Measurements from ENCODE around the gene THADA.
"Not testable (repeated sequence)": the region's sequence is repeated elsewhere in the genome, so short reads cannot be mapped to it uniquely, and the experiment has no call there.

THADA gene

GRCh38 chr2:43298500-43298899, 297.3 kb downstream of the THADA start:
- H3K27me3 ChIP-seq (ENCODE audit: insufficient read depth, poor library complexity, severe bottlenecking), result no peaks in the 10 kb centered on the region
- no peak overlapping the region for H3K4me3 ChIP-seq (replicated peaks; ENCODE audit: insufficient read depth, low read length)
- H3K27ac ChIP-seq (replicated peaks), result no peak overlapping the region
- no peak for TF ChIP-seq REST (IDR thresholded peaks at IDR 0.05; ENCODE audit: insufficient replicate concordance, low read depth)
- TF ChIP-seq GABPA (IDR thresholded peaks at IDR 0.05; ENCODE audit: low read depth), result no peak
- TF ChIP-seq CTCF (IDR thresholded peaks at IDR 0.05; ENCODE audit: insufficient read depth, low read length), result no peak
- no peak for TF ChIP-seq POLR2AphosphoS5 (IDR thresholded peaks at IDR 0.05; ENCODE audit: low read depth)
- no peak for TF ChIP-seq SPI1 (IDR thresholded peaks at IDR 0.05; ENCODE audit: borderline replicate concordance, low read depth)
- DNase-seq (ENCODE audit: low read depth in 1 of 2, low spot score in 1 of 2), result no peak

GRCh38 chr2:43297740-43298139, 298.1 kb downstream of the THADA start:
- H3K27ac ChIP-seq (replicated peaks); DNase-seq (ENCODE audit: low read depth in 1 of 2, low spot score in 1 of 2); H3K27me3 ChIP-seq (ENCODE audit: insufficient read depth, poor library complexity, severe bottlenecking); H3K4me3 ChIP-seq (replicated peaks; ENCODE audit: insufficient read depth, low read length): not testable (repeated sequence)

- Histone ChIP-seq H3K4me3 (replicated peaks; ENCODE audit: insufficient read depth, low read length) (no peak overlapping the region), H3K27ac (replicated peaks) (no peak overlapping the region), H3K27me3 (ENCODE audit: insufficient read depth, poor library complexity, severe bottlenecking) (no peaks in the 10 kb centered on the region)
- DNase-seq (ENCODE audit: low read depth in 1 of 2, low spot score in 1 of 2), result no peak
- TF ChIP-seq REST (IDR thresholded peaks at IDR 0.05; ENCODE audit: insufficient replicate concordance, low read depth), result no peak
- no peak for TF ChIP-seq GABPA (IDR thresholded peaks at IDR 0.05; ENCODE audit: low read depth)
- no peak for TF ChIP-seq SPI1 (IDR thresholded peaks at IDR 0.05; ENCODE audit: borderline replicate concordance, low read depth)
- no peak for TF ChIP-seq POLR2AphosphoS5 (IDR thresholded peaks at IDR 0.05; ENCODE audit: low read depth)
- TF ChIP-seq CTCF (IDR thresholded peaks at IDR 0.05; ENCODE audit: insufficient read depth, low read length), result no peak
Observed at GRCh38 chr2:43294973-43295603, 300.8 kb downstream of the THADA start.

- DNase-seq (ENCODE audit: low read depth in 1 of 2, low spot score in 1 of 2), result peak; percentile 87 to 93
- no peaks in the 10 kb centered on the region for H3K27me3 ChIP-seq (ENCODE audit: insufficient read depth, poor library complexity, severe bottlenecking)
- H3K27ac ChIP-seq (replicated peaks), result peak overlapping the region; percentile 40
- no peak for TF ChIP-seq CTCF (IDR thresholded peaks at IDR 0.05; ENCODE audit: insufficient read depth, low read length)
- no peak for TF ChIP-seq GABPA (IDR thresholded peaks at IDR 0.05; ENCODE audit: low read depth)
- TF ChIP-seq SPI1 (IDR thresholded peaks at IDR 0.05; ENCODE audit: borderline replicate concordance, low read depth), result no peak; the same call in 1 of the 2 replicates
- TF ChIP-seq REST (IDR thresholded peaks at IDR 0.05; ENCODE audit: insufficient replicate concordance, low read depth), result no peak
- TF ChIP-seq POLR2AphosphoS5 (IDR thresholded peaks at IDR 0.05; ENCODE audit: low read depth), result no peak
- no peak overlapping the region for H3K4me3 ChIP-seq (replicated peaks; ENCODE audit: insufficient read depth, low read length)
Observed at GRCh38 chr2:43293744-43294695, 301.8 kb downstream of the THADA start.

Measured in HL-60 (cell line).